Mesenchymal stem cell (in vitro differentiated cells and primary cell): ENCODE data around the gene SIDT1.

Experiments used
- DNase-seq: peaks from one replicate; pipeline ENCODE4 v3.0.0-alpha.2; 2013
- H2AFZ ChIP-seq: one replicate; pipeline ENCODE4 v1.6.1; 2013; ENCODE audit warnings: low read depth, mild to moderate bottlenecking, control low read depth, inconsistent platforms, low read length, moderate library complexity
- H2AK5ac ChIP-seq: 2 replicates; pipeline ENCODE4 v1.6.1; 2013; ENCODE audit warnings: low read length, moderate library complexity, mild to moderate bottlenecking, inconsistent platforms; ENCODE audit not compliant: severe bottlenecking
- H2BK120ac ChIP-seq: one replicate; pipeline ENCODE4 v1.6.1; 2013; ENCODE audit warnings: low read depth, mild to moderate bottlenecking, inconsistent platforms, low read length, moderate library complexity
- H2BK12ac ChIP-seq, 2 experiments: one replicate each; pipeline ENCODE4 v1.6.1; 2013; ENCODE audit warnings: inconsistent platforms in 2 of 2, low read length in 2 of 2, mild to moderate bottlenecking in 2 of 2, moderate library complexity in 2 of 2, control low read depth in 1 of 2
- H2BK15ac ChIP-seq: one replicate; pipeline ENCODE4 v1.6.1; 2013; ENCODE audit warnings: mild to moderate bottlenecking, low read depth, inconsistent platforms; ENCODE audit not compliant: poor library complexity, severe bottlenecking
- H2BK5ac ChIP-seq: 2 replicates; pipeline ENCODE4 v1.6.1; 2013; ENCODE audit warnings: low read depth, mild to moderate bottlenecking, low read length, control low read depth, inconsistent platforms; ENCODE audit not compliant: poor library complexity, severe bottlenecking
- H3K14ac ChIP-seq, 2 experiments: one replicate each; pipeline ENCODE4 v1.6.1; 2013; ENCODE audit warnings: inconsistent platforms in 2 of 2, low read length in 2 of 2, control low read depth in 1 of 2, mild to moderate bottlenecking in 1 of 2, moderate library complexity in 1 of 2
- H3K18ac ChIP-seq, 2 experiments: one replicate each; pipeline ENCODE4 v1.6.1; 2013; ENCODE audit warnings: inconsistent platforms in 2 of 2, low read length in 2 of 2, control low read depth in 1 of 2, low read depth in 1 of 2, mild to moderate bottlenecking in 1 of 2
- H3K23ac ChIP-seq, 2 experiments: one replicate each; pipeline ENCODE4 v1.6.1; 2013; ENCODE audit warnings: inconsistent platforms in 2 of 2, low read length in 2 of 2, mild to moderate bottlenecking in 2 of 2, moderate library complexity in 2 of 2, control low read depth in 1 of 2
- H3K27ac ChIP-seq: 2 replicates; pipeline ENCODE4 v1.5.1; 2013; ENCODE audit warnings: mild to moderate bottlenecking, moderate library complexity, low read length, control low read depth, inconsistent platforms; ENCODE audit not compliant: poor library complexity, severe bottlenecking
- H3K27me3 ChIP-seq, 2 experiments: 2 replicates each; pipeline versions ENCODE4 v1.6.1 to v1.7.0; 2013; ENCODE audit warnings: low read length in 2 of 2, mild to moderate bottlenecking in 2 of 2, moderate library complexity in 2 of 2, control low read depth in 1 of 2, inconsistent platforms in 1 of 2; ENCODE audit not compliant: control insufficient read depth in 1 of 2, insufficient read depth in 1 of 2
- H3K36me3 ChIP-seq, 2 experiments: 2 replicates each; pipeline versions ENCODE4 v1.6.1 to v1.7.0; 2013; ENCODE audit warnings: low read length in 2 of 2, control low read depth in 1 of 2, inconsistent platforms in 1 of 2, low read depth in 1 of 2, mild to moderate bottlenecking in 1 of 2; ENCODE audit not compliant: insufficient read depth in 2 of 2, control insufficient read depth in 1 of 2
- H3K4ac ChIP-seq, 2 experiments: one replicate each; pipeline ENCODE4 v1.6.1; 2013; ENCODE audit warnings: inconsistent platforms in 2 of 2, low read length in 2 of 2, mild to moderate bottlenecking in 2 of 2, moderate library complexity in 2 of 2, control low read depth in 1 of 2, low read depth in 1 of 2
- H3K4me1 ChIP-seq: 2 replicates; pipeline ENCODE4 v1.6.1; 2013; ENCODE audit warnings: low read depth, low read length, control low read depth; ENCODE audit not compliant: control insufficient read depth, insufficient read depth
- H3K4me2 ChIP-seq: 2 replicates; pipeline ENCODE4 v1.6.1; 2013; ENCODE audit warnings: low read length, mild to moderate bottlenecking, inconsistent platforms; ENCODE audit not compliant: poor library complexity, severe bottlenecking
- H3K4me3 ChIP-seq, 2 experiments: 2 replicates each; pipeline versions ENCODE4 v1.5.1 to v1.7.0; 2013; ENCODE audit warnings: low read length in 2 of 2, mild to moderate bottlenecking in 2 of 2, control low read depth in 1 of 2, low read depth in 1 of 2; ENCODE audit not compliant: insufficient read depth in 1 of 2
- H3K79me1 ChIP-seq: replicated peaks from 2 replicates; pipeline ENCODE4 v1.6.1; 2013; ENCODE audit warnings: mild to moderate bottlenecking, control low read depth, low read length, inconsistent platforms; ENCODE audit not compliant: poor library complexity, severe bottlenecking
- H3K9ac ChIP-seq: 2 replicates; pipeline ENCODE4 v1.7.0; 2013; ENCODE audit warnings: mild to moderate bottlenecking, low read length, moderate library complexity
- H3K9me3 ChIP-seq: 2 replicates; pipeline ENCODE4 v1.7.0; 2013; ENCODE audit warnings: mild to moderate bottlenecking, low read length; ENCODE audit not compliant: control insufficient read depth
- H4K8ac ChIP-seq: one replicate; pipeline ENCODE4 v1.6.1; 2013; ENCODE audit warnings: inconsistent platforms, mild to moderate bottlenecking, low read length, moderate library complexity
- H4K91ac ChIP-seq: one replicate; pipeline ENCODE4 v1.6.1; 2013; ENCODE audit warnings: mild to moderate bottlenecking, low read length, inconsistent platforms
- WGBS: methylation state at CpG from one replicate; pipeline ENCODE4 v1.1.7; 2013; ENCODE audit warnings: mixed read lengths; 5-methylcytosine and 5-hydroxymethylcytosine counted together

The SIDT1 gene

DNA sequence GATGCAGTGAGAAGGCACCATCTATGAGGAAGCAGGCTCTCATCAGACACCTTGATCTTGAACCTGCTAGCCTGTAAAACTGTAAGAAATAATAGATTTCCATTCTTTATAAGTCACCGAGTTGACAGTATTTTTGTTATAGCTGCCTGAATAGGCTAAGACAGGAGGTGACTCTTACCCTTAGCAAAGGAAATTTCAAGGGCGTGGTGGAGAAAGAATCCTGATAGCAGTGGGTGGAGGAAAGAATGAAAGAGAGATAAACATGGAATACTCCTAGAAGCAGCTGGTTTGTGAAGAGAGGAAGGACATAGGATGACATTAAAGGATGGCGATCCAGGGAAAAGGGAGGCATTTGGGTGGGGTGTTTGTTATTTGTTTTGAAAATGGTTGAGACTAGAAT is 41.4 kb downstream of the SIDT1 start:
- Histone ChIP-seq H3K4me1 (no peaks in the 10 kb centered on the region), H4K91ac (no peak overlapping the region), H3K27me3 (peaks cover 39 to 45% of the 10 kb centered on the region in 2 experiments), H3K4me3 (no peak overlapping the region), H3K79me1 (no peaks in the 10 kb centered on the region), H3K18ac (no peak overlapping the region), H3K9me3 (peaks cover 10% of the 10 kb centered on the region), H3K23ac (no peak overlapping the region), H3K36me3 (no peaks in the 10 kb centered on the region), H3K4me2 (no peak overlapping the region), H2AFZ (no peak overlapping the region), H4K8ac (no peak overlapping the region), H3K27ac (no peak overlapping the region), H2BK120ac (no peak overlapping the region), H3K9ac (no peak overlapping the region), H2BK12ac (no peak overlapping the region), H2BK5ac (no peak overlapping the region), H2AK5ac (no peak overlapping the region), H3K4ac (no peak overlapping the region), H3K14ac (no peak overlapping the region), H2BK15ac (no peak overlapping the region)
- 86% methylated on average over 3 of the region's 3 CpGs for WGBS
- no peak for DNase-seq

DNA sequence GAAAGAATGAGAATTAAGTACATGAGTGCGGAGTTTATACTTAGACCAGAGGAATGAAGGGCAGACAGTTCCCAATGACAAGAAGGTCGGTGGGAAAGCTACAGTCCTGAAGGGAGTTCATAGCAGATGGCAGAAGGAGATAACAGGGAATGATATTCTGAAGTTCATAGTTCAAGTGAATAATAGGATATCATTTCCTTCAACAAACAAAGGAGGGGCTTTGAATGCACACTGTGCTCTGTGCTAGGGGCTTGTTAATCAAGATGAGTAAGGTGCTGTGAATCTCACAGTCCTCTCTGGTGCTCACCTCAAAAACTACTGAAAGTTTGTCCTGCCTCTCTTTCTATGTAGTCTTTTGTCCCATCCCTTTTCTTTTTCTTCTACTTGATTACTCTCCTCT is 41.9 kb downstream of the SIDT1 start:
- Histone ChIP-seq H3K18ac (no peak overlapping the region), H3K79me1 (no peaks in the 10 kb centered on the region), H3K9me3 (peaks cover 10% of the 10 kb centered on the region), H2BK15ac (no peak overlapping the region), H3K4ac (no peak overlapping the region), H4K91ac (no peak overlapping the region), H3K4me3 (no peak overlapping the region), H2BK12ac (no peak overlapping the region), H3K4me1 (no peaks in the 10 kb centered on the region), H2BK5ac (no peak overlapping the region), H3K27me3 (peaks cover 42 to 48% of the 10 kb centered on the region in 2 experiments), H3K23ac (no peak overlapping the region), H3K4me2 (no peak overlapping the region), H2AFZ (no peak overlapping the region), H3K27ac (no peak overlapping the region), H2BK120ac (no peak overlapping the region), H2AK5ac (no peak overlapping the region), H3K14ac (no peak overlapping the region), H4K8ac (no peak overlapping the region), H3K9ac (no peak overlapping the region), H3K36me3 (no peaks in the 10 kb centered on the region)
- 66% methylated on average over 2 of the region's 2 CpGs for WGBS
- no peak for DNase-seq

DNA sequence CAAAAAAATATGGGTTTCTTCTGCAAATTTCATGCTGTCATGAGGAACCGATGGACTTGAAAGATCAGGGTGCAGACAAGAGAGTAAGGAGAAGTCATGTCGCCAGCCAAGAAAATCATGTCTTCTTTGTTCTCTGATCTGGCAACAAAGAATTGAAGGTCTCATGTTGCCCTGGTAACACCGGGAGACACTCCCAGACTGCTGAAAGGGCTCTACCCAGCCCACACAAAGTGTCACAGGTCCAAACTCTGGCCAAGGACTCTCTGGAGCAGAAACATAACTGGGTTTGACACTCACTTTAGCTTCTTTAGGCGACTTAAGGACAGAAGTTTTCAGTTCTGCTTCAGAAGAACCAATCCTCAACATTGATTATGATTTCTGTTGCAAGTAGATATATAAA is 42.9 kb downstream of the SIDT1 start:
- no peaks in the 10 kb centered on the region for H3K4me1 ChIP-seq
- no peak overlapping the region for H4K91ac ChIP-seq
- H3K4me2 ChIP-seq = no peak overlapping the region
- H3K36me3 ChIP-seq = no peaks in the 10 kb centered on the region
- no peak overlapping the region for H2BK120ac ChIP-seq
- no peak overlapping the region for H3K27ac ChIP-seq
- WGBS = 74% methylated on average over 3 of the region's 4 CpGs
- no peak overlapping the region for H3K4ac ChIP-seq
- H3K27me3 ChIP-seq = peaks cover 41 to 47% of the 10 kb centered on the region in 2 experiments
- DNase-seq = no peak
- no peak overlapping the region for H3K23ac ChIP-seq
- H3K14ac ChIP-seq = no peak overlapping the region
- H2BK15ac ChIP-seq = no peak overlapping the region
- H2BK5ac ChIP-seq = no peak overlapping the region
- H3K4me3 ChIP-seq = no peak overlapping the region
- H3K79me1 ChIP-seq = no peaks in the 10 kb centered on the region
- H2AK5ac ChIP-seq = no peak overlapping the region
- peaks cover 10% of the 10 kb centered on the region for H3K9me3 ChIP-seq
- no peak overlapping the region for H2BK12ac ChIP-seq
- H4K8ac ChIP-seq = no peak overlapping the region
- H3K18ac ChIP-seq = no peak overlapping the region
- H3K9ac ChIP-seq = no peak overlapping the region
- no peak overlapping the region for H2AFZ ChIP-seq

DNA sequence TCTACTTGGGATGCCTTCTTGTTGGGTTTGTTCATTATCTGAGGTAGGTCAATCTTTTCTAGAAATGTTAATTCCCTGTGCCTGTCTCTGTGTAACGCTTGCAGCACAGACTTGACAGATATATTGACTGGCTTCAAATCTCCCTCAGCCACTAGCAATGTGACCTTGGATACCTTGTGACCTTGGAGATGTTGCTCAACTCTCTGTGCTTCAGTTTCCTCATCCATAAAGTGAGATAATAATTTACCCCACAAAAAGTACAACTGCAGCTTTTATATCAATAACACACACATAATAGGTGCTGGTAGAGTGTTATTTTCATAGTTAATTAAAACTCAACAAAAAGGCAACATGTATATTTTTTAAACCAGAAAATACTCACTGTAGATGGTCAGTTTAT is 52.9 kb downstream of the SIDT1 start:
- Histone ChIP-seq H3K4me1 (no peaks in the 10 kb centered on the region), H4K8ac (no peak overlapping the region), H3K4me2 (no peak overlapping the region), H2AK5ac (no peak overlapping the region), H3K27ac (no peak overlapping the region), H3K14ac (no peak overlapping the region), H2BK12ac (no peak overlapping the region), H3K79me1 (no peaks in the 10 kb centered on the region), H3K4ac (no peak overlapping the region), H3K23ac (no peak overlapping the region), H3K27me3 (peaks cover 0 to 13% of the 10 kb centered on the region in 2 experiments), H2BK15ac (no peak overlapping the region), H2BK120ac (no peak overlapping the region), H4K91ac (no peak overlapping the region), H3K9ac (no peak overlapping the region), H3K36me3 (no peaks in the 10 kb centered on the region), H2BK5ac (no peak overlapping the region), H3K18ac (no peak overlapping the region), H3K9me3 (no peaks in the 10 kb centered on the region), H2AFZ (no peak overlapping the region), H3K4me3 (no peak overlapping the region)
- 75% methylated on average over 1 of the region's 1 CpG for WGBS
- no peak for DNase-seq
